ENCODE results near the gene F8. TPM values are rescaled to one million over a fixed set of nuclear protein-coding genes. Genes with fewer than 3 reads are reported as not detected.

F8 gene
- total RNA-seq, 4 donors from 2014 or later, result 7.2 to 28.4 (median 14.6) TPM

GRCh38 chrX:155031657-155032056 lies 9.1 kb upstream of the F8 start:
- peaks cover 0 to 17% (median 0%) of the 10 kb centered on the region in 3 donors for H3K36me3 ChIP-seq
- TF ChIP-seq POLR2A (IDR thresholded peaks at IDR 0.05) (no peak), EP300 (IDR thresholded peaks at IDR 0.05) (no peak), CTCF (IDR thresholded peaks at IDR 0.05) (no peak)
- DNase-seq (ENCODE audit: low spot score in 2 of 2), result no peak
- no peaks in the 10 kb centered on the region for H3K27me3 ChIP-seq
- no peak overlapping the region for H3K4me3 ChIP-seq
- WGBS, 2 donors, result 76 to 82% methylated on average over 5 of the region's 5 CpGs
- H3K9me3 ChIP-seq, result peaks cover 0 to 6% (median 0%) of the 10 kb centered on the region in 4 donors
- H3K27ac ChIP-seq, result peak overlapping the region in 2 of 4 donors; percentile 33 to 44
- peaks cover 0 to 17% (median 0%) of the 10 kb centered on the region in 4 donors for H3K4me1 ChIP-seq

- Histone ChIP-seq H3K4me1 (peaks cover 0 to 17% (median 0%) of the 10 kb centered on the region in 4 donors), H3K27me3 (no peaks in the 10 kb centered on the region), H3K36me3 (no peaks in the 10 kb centered on the region), H3K4me3 (peak overlapping the region in 1 of 4 donors; percentile 0), H3K27ac (peak overlapping the region in 3 of 4 donors; percentile 1 to 98 (median 96)), H3K9me3 (no peaks in the 10 kb centered on the region)
- TF ChIP-seq EP300 (IDR thresholded peaks at IDR 0.05), result no peak
- no peak for TF ChIP-seq POLR2A (IDR thresholded peaks at IDR 0.05)
- TF ChIP-seq CTCF (IDR thresholded peaks at IDR 0.05), result no peak
- 28 to 63% methylated on average over 2 of the region's 2 CpGs for WGBS, 2 donors
- DNase-seq (ENCODE audit: low spot score in 2 of 2), result no peak
These were observed 6.4 kb upstream of the F8 start for GRCh38 chrX:155028877-155029291.

GRCh38 chrX:155028129-155028528 lies 5.6 kb upstream of the F8 start:
- no peaks in the 10 kb centered on the region for H3K9me3 ChIP-seq
- peaks cover 0 to 17% (median 0%) of the 10 kb centered on the region in 4 donors for H3K4me1 ChIP-seq
- DNase-seq (ENCODE audit: low spot score in 2 of 2), result no peak
- H3K27ac ChIP-seq, result peak overlapping the region in 3 of 4 donors; percentile 94 to 98 (median 96)
- peak overlapping the region; percentile 50 to 79 (median 57) for H3K4me3 ChIP-seq
- no peaks in the 10 kb centered on the region for H3K27me3 ChIP-seq
- TF ChIP-seq POLR2A (IDR thresholded peaks at IDR 0.05) (no peak), EP300 (IDR thresholded peaks at IDR 0.05) (no peak), CTCF (IDR thresholded peaks at IDR 0.05) (no peak)
- 14 to 41% methylated on average over 3 of the region's 3 CpGs for WGBS, 2 donors
- no peaks in the 10 kb centered on the region for H3K36me3 ChIP-seq

- Histone ChIP-seq H3K4me3 (peak overlapping the region; percentile 50 to 79 (median 57)), H3K4me1 (peaks cover 0 to 17% (median 0%) of the 10 kb centered on the region in 4 donors), H3K27me3 (no peaks in the 10 kb centered on the region), H3K36me3 (no peaks in the 10 kb centered on the region), H3K27ac (peak overlapping the region; percentile 91 to 98 (median 95)), H3K9me3 (no peaks in the 10 kb centered on the region)
- DNase-seq (ENCODE audit: low spot score in 2 of 2), result peak in 1 of 2 donors; percentile 45
- TF ChIP-seq CTCF (IDR thresholded peaks at IDR 0.05) (no peak), EP300 (IDR thresholded peaks at IDR 0.05) (peak in 1 of 2 donors; percentile 74), POLR2A (IDR thresholded peaks at IDR 0.05) (peak in 1 of 2 donors; percentile 41)
- WGBS, 2 donors, result 1 to 40% methylated on average over 14 of the region's 14 CpGs
These were observed 5.1 kb upstream of the F8 start for GRCh38 chrX:155027509-155028066.

GRCh38 chrX:155026727-155027508 lies 4.4 kb upstream of the F8 start, which contains the start of gene FUNDC2:
FUNDC2 (plus strand) TSS chrX:155026844; CDS start chrX:155026939, 95 bp downstream.
- peak; percentile 81 to 83 for DNase-seq (ENCODE audit: low spot score in 2 of 2)
- Histone ChIP-seq H3K4me1 (peaks cover 0 to 17% (median 0%) of the 10 kb centered on the region in 4 donors), H3K4me3 (peak within 1 kb of the TSS; percentile 50 to 79 (median 58)), H3K9me3 (no peaks in the 10 kb centered on the region), H3K27ac (peak within 1 kb of the TSS; percentile 91 to 98 (median 95)), H3K36me3 (no peaks in the 10 kb centered on the region), H3K27me3 (no peaks in the 10 kb centered on the region)
- 0 to 40% methylated on average over 7 to 76 of the region's 82 CpGs for WGBS, 2 donors
- TF ChIP-seq CTCF (IDR thresholded peaks at IDR 0.05), result peak in 2 of 5 experiments; percentile 8 to 37
- TF ChIP-seq EP300 (IDR thresholded peaks at IDR 0.05), result peak; percentile 53 to 81
- peak; percentile 27 to 72 for TF ChIP-seq POLR2A (IDR thresholded peaks at IDR 0.05)
